NT2/D1 (cell line): ENCODE measurements around the gene WT1.

ENCODE experiments used
- DNase-seq: peaks from one replicate; pipeline ENCODE4 v3.0.0-alpha.2; 2011; ENCODE audit warnings: low read depth, low spot score
- H3K27me3 ChIP-seq: 2 replicates; pipeline ENCODE4 v1.6.0; 2011; ENCODE audit warnings: mild to moderate bottlenecking; ENCODE audit not compliant: insufficient read length, insufficient read depth
- H3K36me3 ChIP-seq: 2 replicates; pipeline ENCODE4 v1.6.1; 2011; ENCODE audit warnings: mild to moderate bottlenecking, low read length, mixed read lengths; ENCODE audit not compliant: insufficient read depth, insufficient read length
- H3K4me1 ChIP-seq: 2 replicates; pipeline ENCODE4 v1.5.1; 2011; ENCODE audit not compliant: insufficient read depth, insufficient read length
- H3K4me3 ChIP-seq: 2 replicates; pipeline ENCODE4 v1.5.1; 2011; ENCODE audit warnings: low read depth; ENCODE audit not compliant: insufficient read length
- H3K9ac ChIP-seq: 2 replicates; pipeline ENCODE4 v1.6.0; 2011; ENCODE audit warnings: low read depth; ENCODE audit not compliant: insufficient read length
- H3K9me3 ChIP-seq: 2 replicates; pipeline ENCODE4 v1.5.1; 2011; ENCODE audit warnings: mild to moderate bottlenecking, low read length; ENCODE audit not compliant: insufficient read depth
- SUZ12 ChIP-seq: IDR thresholded peaks from 2 replicates; pipeline ENCODE4 v1.6.1; 2011; ENCODE audit not compliant: insufficient read length, insufficient read depth; ENCODE audit errors: extremely low read depth
- YY1 ChIP-seq: IDR thresholded peaks from 2 replicates; pipeline ENCODE4 v1.6.1; 2011; ENCODE audit not compliant: insufficient read length, insufficient read depth
- ZNF274 ChIP-seq: IDR thresholded peaks from 2 replicates; pipeline ENCODE4 v1.6.1; 2011; ENCODE audit warnings: mild to moderate bottlenecking, low read depth, low read length

WT1 gene

DNA sequence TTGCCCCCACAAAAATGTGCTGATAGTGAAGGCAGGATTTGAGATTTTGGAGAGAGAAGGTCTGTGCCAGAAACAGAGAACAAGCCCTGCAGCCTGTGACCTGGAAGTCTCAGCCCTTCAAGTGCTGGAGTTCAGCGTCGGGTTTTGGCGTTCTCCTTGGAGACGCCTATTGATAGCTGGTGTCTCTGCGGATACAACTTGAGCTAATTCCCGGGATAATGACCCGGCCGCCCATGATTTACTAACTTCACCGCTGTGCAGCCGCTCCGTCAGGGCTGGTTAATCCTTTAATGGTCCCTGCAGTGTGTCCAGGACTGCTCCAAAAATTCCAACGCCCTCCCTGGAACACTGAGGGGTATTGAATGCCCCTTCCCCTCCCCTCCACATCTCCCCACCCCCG, 76.6 kb downstream of the WT1 start:
- Histone ChIP-seq H3K9ac (no peak overlapping the region), H3K4me1 (no peaks in the 10 kb centered on the region), H3K4me3 (no peak overlapping the region), H3K27me3 (no peaks in the 10 kb centered on the region), H3K9me3 (no peaks in the 10 kb centered on the region), H3K36me3 (no peaks in the 10 kb centered on the region)
- DNase-seq, result no peak
- TF ChIP-seq YY1 (no peak), SUZ12 (no peak), ZNF274 (no peak)

DNA sequence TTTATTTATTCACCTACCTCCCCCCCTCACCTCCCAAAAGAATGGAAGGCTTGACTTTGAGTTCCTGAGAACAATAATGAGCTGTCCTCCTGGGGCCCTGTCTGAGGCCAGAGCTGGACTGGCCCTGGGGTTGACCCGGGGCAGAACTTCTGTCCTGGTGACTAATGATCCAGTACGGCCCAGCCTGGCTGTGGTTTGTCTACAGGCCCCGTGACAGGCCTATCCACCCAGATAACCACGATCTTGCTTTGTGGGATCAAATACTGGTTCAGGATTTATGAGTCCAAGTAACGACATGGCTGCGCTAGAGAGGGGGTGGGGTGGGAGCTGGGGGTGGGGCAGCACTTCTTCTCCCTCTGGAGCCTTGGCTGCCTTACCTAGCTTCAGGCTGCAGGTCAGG, 81.5 kb downstream of the WT1 start:
- no peak overlapping the region for H3K9ac ChIP-seq
- no peak for TF ChIP-seq ZNF274
- TF ChIP-seq SUZ12, result no peak
- no peak for TF ChIP-seq YY1
- H3K9me3 ChIP-seq, result no peaks in the 10 kb centered on the region
- no peaks in the 10 kb centered on the region for H3K36me3 ChIP-seq
- no peaks in the 10 kb centered on the region for H3K4me1 ChIP-seq
- no peak for DNase-seq
- no peak overlapping the region for H3K4me3 ChIP-seq
- H3K27me3 ChIP-seq, result no peaks in the 10 kb centered on the region

DNA sequence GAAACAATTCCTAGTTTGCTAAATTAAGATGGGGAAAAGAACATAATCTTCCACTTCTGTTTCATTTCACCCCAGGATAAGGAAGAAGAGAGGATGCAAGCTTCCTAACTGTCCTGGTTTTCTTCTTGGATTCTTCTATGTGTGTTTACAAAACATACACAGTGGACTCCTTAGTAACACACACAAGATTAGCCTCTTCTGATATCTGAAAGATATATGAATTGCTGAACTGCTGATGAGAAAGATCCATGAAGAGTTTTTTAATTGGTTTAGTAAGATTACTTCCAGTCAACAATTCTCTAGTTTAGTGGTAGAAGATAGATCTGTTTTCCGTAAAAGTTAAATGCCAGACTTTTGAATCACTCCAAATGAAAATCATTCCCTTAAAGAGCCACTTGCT, 86.8 kb downstream of the WT1 start:
- Histone ChIP-seq H3K9me3 (no peaks in the 10 kb centered on the region), H3K4me1 (no peaks in the 10 kb centered on the region), H3K36me3 (no peaks in the 10 kb centered on the region), H3K27me3 (no peaks in the 10 kb centered on the region), H3K9ac (no peak overlapping the region), H3K4me3 (no peak overlapping the region)
- TF ChIP-seq SUZ12 (no peak), ZNF274 (no peak), YY1 (no peak)
- DNase-seq, result no peak

DNA sequence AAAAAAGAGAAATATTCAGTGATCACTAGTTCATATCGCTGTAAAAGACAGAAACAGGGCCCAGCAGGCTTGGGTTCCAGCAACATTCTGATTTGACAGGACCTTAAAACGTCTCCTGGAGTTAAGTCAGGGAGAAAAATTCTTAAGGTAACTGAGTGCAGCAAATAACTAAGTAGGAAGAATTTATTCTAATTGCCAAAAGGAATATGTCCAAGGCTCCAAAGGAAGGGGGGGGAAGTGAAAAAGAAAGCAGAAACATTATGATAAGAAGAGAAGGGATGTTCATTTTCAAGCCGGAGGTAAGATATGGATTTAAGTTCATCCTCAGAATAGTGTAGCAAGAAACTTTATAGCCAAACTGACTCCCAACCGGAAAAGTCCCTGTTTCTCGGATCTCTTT, 90.4 kb downstream of the WT1 start:
- no peaks in the 10 kb centered on the region for H3K4me1 ChIP-seq
- no peak overlapping the region for H3K4me3 ChIP-seq
- H3K27me3 ChIP-seq, result no peaks in the 10 kb centered on the region
- no peak overlapping the region for H3K9ac ChIP-seq
- no peaks in the 10 kb centered on the region for H3K36me3 ChIP-seq
- TF ChIP-seq ZNF274 (no peak), SUZ12 (no peak), YY1 (no peak)
- no peaks in the 10 kb centered on the region for H3K9me3 ChIP-seq
- no peak for DNase-seq

DNA sequence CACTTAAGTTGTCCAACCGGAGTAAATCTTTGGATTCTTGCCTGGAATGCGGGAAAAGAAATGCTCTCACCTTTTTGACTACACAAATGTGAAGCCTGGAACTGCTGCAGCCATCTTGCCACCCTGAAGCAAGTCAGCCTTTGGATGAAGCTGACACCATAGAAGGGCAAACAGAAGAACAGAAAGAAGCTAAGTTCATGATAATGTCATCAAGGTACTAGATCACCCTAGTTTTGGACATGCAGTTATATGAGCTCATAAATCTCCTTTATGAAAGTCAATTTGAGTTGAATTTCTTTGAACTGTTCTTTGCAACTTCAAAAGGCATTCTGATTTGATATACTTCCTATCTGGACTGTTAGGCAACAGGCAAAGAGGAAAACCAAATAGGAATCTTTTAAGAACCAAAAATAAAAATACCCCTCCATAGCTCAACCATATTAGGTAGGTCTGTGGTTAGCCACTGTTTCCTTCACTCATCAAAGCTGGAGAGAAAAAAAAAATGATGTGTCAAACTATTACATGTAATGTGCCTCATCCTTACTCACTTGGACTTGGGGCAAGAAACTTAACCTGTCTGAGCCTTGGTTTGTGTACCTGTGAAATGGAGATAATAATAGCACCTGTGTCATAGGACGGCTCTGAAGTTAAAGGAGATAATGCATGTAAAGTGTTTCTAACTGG, 91.9 kb downstream of the WT1 start:
- no peak for DNase-seq
- H3K36me3 ChIP-seq, result no peaks in the 10 kb centered on the region
- no peak overlapping the region for H3K9ac ChIP-seq
- H3K27me3 ChIP-seq, result no peaks in the 10 kb centered on the region
- H3K4me3 ChIP-seq, result no peak overlapping the region
- H3K9me3 ChIP-seq, result no peaks in the 10 kb centered on the region
- H3K4me1 ChIP-seq, result no peaks in the 10 kb centered on the region
- TF ChIP-seq ZNF274, result no peak

DNA sequence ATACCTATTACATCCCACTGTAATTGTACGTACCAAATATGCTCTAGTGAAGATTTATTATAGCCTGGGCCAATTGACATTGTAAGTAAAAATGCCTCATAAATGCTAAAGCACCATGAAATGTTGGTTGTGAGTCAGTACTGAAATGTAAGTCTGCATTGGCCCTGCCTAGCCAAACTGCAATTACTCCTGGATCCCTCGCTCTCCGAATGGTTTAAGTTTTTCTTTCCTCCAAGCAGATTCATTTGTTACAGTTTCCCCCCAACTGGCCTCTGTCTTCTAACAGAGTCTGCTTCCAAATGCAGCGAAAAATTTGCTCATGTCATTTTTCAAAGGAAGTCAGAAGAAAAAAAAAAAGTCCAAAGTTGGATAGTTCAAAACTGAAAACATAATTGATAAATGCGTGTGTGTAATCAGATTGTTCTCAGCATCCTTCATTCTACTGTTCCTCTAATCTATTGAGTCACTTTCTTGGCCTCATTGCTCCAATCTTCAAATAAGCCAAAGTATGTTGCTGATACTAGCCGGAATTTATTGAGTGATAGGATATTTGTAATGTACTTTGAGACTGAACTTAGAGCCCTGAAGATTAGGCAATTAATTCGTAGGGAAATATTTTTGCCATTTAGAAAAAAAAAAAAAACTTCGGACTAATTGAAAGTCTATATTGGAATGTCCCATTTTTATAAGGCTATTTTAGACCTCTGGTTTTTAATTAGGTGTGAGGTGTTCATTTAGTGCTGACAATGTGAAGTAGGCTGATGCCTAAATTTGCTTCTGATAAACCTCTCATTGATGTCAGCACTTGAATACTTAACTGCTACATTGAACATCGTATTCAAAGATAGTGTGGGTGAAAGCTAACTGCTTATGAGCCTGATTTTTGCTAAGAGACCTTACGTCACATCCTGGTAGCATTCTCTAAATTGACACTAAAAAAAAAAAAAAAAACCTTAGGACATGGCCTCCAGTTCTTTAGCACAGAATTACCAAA, 93.4 kb downstream of the WT1 start:
- Histone ChIP-seq H3K4me3 (no peak overlapping the region), H3K36me3 (no peaks in the 10 kb centered on the region), H3K27me3 (no peaks in the 10 kb centered on the region), H3K4me1 (no peaks in the 10 kb centered on the region), H3K9me3 (no peaks in the 10 kb centered on the region), H3K9ac (no peak overlapping the region)
- DNase-seq, result no peak
- TF ChIP-seq YY1 (no peak), ZNF274 (no peak), SUZ12 (no peak)

DNA sequence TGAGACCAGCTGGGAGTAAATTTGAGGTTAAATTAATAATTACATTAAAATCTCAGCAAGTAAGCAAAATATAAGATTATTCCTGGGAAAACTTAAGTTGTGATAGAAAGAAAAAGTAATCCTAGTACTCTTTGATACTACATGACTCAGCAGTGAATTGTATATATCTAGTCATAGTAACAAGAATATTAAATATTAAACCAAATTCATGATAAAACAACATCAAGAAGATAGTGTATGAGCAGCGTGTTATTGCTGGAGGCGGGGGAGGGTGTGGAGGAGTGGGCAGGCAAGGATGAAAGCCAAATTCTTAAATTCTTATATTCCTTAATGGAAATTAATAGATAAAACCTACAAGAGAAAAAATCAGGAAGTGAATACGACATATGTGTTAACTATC, 95.2 kb downstream of the WT1 start:
- H3K9me3 ChIP-seq, result peaks cover 4% of the 10 kb centered on the region; the same call in 1 of the 2 replicates
- DNase-seq, result no peak
- no peaks in the 10 kb centered on the region for H3K27me3 ChIP-seq
- no peak for TF ChIP-seq SUZ12
- TF ChIP-seq YY1, result no peak
- no peak for TF ChIP-seq ZNF274
- no peaks in the 10 kb centered on the region for H3K36me3 ChIP-seq
- H3K9ac ChIP-seq, result no peak overlapping the region
- no peaks in the 10 kb centered on the region for H3K4me1 ChIP-seq
- H3K4me3 ChIP-seq, result no peak overlapping the region
